DND-41 (cell line): Measurements from ENCODE around the gene PIK3CG.

Experiments used
- ATAC-seq: fragments of 200-7000 bp; cut with Tn5 transposase; 3 replicates; pipeline ENCODE4 v1.9.1; 2021; ENCODE audit warnings: low read depth; ENCODE audit not compliant: insufficient read depth
- DNase-seq: peaks from one replicate; pipeline ENCODE4 v3.0.0-alpha.2; 2020
- H2AFZ ChIP-seq: 2 replicates; pipeline ENCODE4 v1.6.0; 2012; ENCODE audit warnings: low read depth, low read length
- H3K27ac ChIP-seq: 2 replicates; pipeline ENCODE4 v1.5.1; 2012; ENCODE audit warnings: low read length, inconsistent platforms
- H3K27me3 ChIP-seq: fragments of 200-600 bp; sonication (generic); 2 replicates; pipeline ENCODE4 v1.6.0; 2012; ENCODE audit warnings: low read length, mild to moderate bottlenecking, inconsistent platforms; ENCODE audit not compliant: insufficient read depth, poor library complexity
- H3K36me3 ChIP-seq: 2 replicates; pipeline ENCODE4 v1.5.1; 2012; ENCODE audit warnings: low read length, inconsistent platforms; ENCODE audit not compliant: insufficient read depth
- H3K4me1 ChIP-seq: 2 replicates; pipeline ENCODE4 v1.5.1; 2012; ENCODE audit warnings: mild to moderate bottlenecking, low read length; ENCODE audit not compliant: insufficient read depth
- H3K4me2 ChIP-seq: 2 replicates; pipeline ENCODE4 v1.6.0; 2012; ENCODE audit warnings: mild to moderate bottlenecking, moderate library complexity, low read length, inconsistent platforms; ENCODE audit not compliant: insufficient read depth
- H3K4me3 ChIP-seq, 2 experiments: fragments of 200-600 bp in 1 of 2; shearing (Covaris generic) in 1 of 2; 2 replicates each; pipeline ENCODE4 v1.5.1; 2012 to 2016; ENCODE audit warnings: inconsistent platforms in 2 of 2, low read length in 2 of 2, mild to moderate bottlenecking in 2 of 2, low read depth in 1 of 2, moderate library complexity in 1 of 2
- H3K79me2 ChIP-seq: 2 replicates; pipeline ENCODE4 v1.6.0; 2012; ENCODE audit warnings: low read length, inconsistent platforms; ENCODE audit not compliant: insufficient read depth
- H3K9ac ChIP-seq: 2 replicates; pipeline ENCODE4 v1.6.0; 2012; ENCODE audit warnings: low read depth, mild to moderate bottlenecking, inconsistent platforms, low read length, moderate library complexity
- H3K9me3 ChIP-seq: 2 replicates; pipeline ENCODE4 v1.5.1; 2012; ENCODE audit warnings: low read length, moderate library complexity, mild to moderate bottlenecking, inconsistent platforms; ENCODE audit not compliant: insufficient read depth, severe bottlenecking
- H4K20me1 ChIP-seq: 2 replicates; pipeline ENCODE4 v1.6.0; 2012; ENCODE audit warnings: low read length; ENCODE audit not compliant: insufficient read depth
- CTCF ChIP-seq: IDR thresholded peaks from 2 replicates; pipeline ENCODE4 v1.5.1; 2012; ENCODE audit warnings: borderline replicate concordance, low read length, moderate library complexity, mild to moderate bottlenecking; ENCODE audit not compliant: poor library complexity, severe bottlenecking; ENCODE audit errors: extremely low read depth
- EZH2 ChIP-seq: IDR thresholded peaks from 3 replicates; pipeline ENCODE4 v1.6.1; 2012; ENCODE audit warnings: borderline replicate concordance, low read depth, mild to moderate bottlenecking, moderate library complexity, low read length, inconsistent platforms; ENCODE audit not compliant: severe bottlenecking

Gene PIK3CG

GRCh38 chr7:106914018-106914607 is 49.0 kb downstream of the PIK3CG start:
- no peak overlapping the region for H3K27ac ChIP-seq
- H3K79me2 ChIP-seq: no peaks in the 10 kb centered on the region
- H2AFZ ChIP-seq: no peak overlapping the region
- H3K27me3 ChIP-seq: no peaks in the 10 kb centered on the region
- no peaks in the 10 kb centered on the region for H3K4me1 ChIP-seq
- no peak overlapping the region for H3K4me2 ChIP-seq
- ATAC-seq: no peak
- DNase-seq: no peak
- H3K9me3 ChIP-seq: no peaks in the 10 kb centered on the region
- no peaks in the 10 kb centered on the region for H4K20me1 ChIP-seq
- no peak for TF ChIP-seq EZH2
- no peak for TF ChIP-seq CTCF
- no peak overlapping the region for H3K9ac ChIP-seq
- H3K4me3 ChIP-seq: no peak overlapping the region
- no peaks in the 10 kb centered on the region for H3K36me3 ChIP-seq

GRCh38 chr7:106915407-106915806 is 50.3 kb downstream of the PIK3CG start:
- Histone ChIP-seq H3K36me3 (no peaks in the 10 kb centered on the region), H3K4me2 (no peak overlapping the region), H3K27me3 (no peaks in the 10 kb centered on the region), H3K4me1 (no peaks in the 10 kb centered on the region), H4K20me1 (no peaks in the 10 kb centered on the region), H3K79me2 (no peaks in the 10 kb centered on the region), H3K9me3 (no peaks in the 10 kb centered on the region), H3K27ac (no peak overlapping the region), H3K9ac (no peak overlapping the region), H3K4me3 (no peak overlapping the region), H2AFZ (no peak overlapping the region)
- TF ChIP-seq EZH2 (no peak), CTCF (no peak)
- ATAC-seq (no peak), DNase-seq (no peak)

- H3K9ac ChIP-seq: no peak overlapping the region
- no peaks in the 10 kb centered on the region for H3K36me3 ChIP-seq
- DNase-seq: no peak
- TF ChIP-seq CTCF: no peak
- no peak for TF ChIP-seq EZH2
- no peak overlapping the region for H3K27ac ChIP-seq
- no peaks in the 10 kb centered on the region for H3K27me3 ChIP-seq
- H3K4me3 ChIP-seq: no peak overlapping the region
- no peak overlapping the region for H2AFZ ChIP-seq
- H3K4me1 ChIP-seq: no peaks in the 10 kb centered on the region
- no peaks in the 10 kb centered on the region for H4K20me1 ChIP-seq
- H3K79me2 ChIP-seq: no peaks in the 10 kb centered on the region
- no peak for ATAC-seq
- no peaks in the 10 kb centered on the region for H3K9me3 ChIP-seq
- H3K4me2 ChIP-seq: no peak overlapping the region
Observed at GRCh38 chr7:106915873-106916272, 50.8 kb downstream of the PIK3CG start.

GRCh38 chr7:106916679-106917078 is 51.6 kb downstream of the PIK3CG start:
- no peak overlapping the region for H3K9ac ChIP-seq
- no peaks in the 10 kb centered on the region for H4K20me1 ChIP-seq
- ATAC-seq (no peak), DNase-seq (no peak)
- H3K36me3 ChIP-seq: no peaks in the 10 kb centered on the region
- H3K27me3 ChIP-seq: no peaks in the 10 kb centered on the region
- no peak overlapping the region for H2AFZ ChIP-seq
- H3K9me3 ChIP-seq: no peaks in the 10 kb centered on the region
- H3K4me1 ChIP-seq: no peaks in the 10 kb centered on the region
- H3K4me2 ChIP-seq: no peak overlapping the region
- H3K79me2 ChIP-seq: no peaks in the 10 kb centered on the region
- no peak overlapping the region for H3K4me3 ChIP-seq
- TF ChIP-seq EZH2 (no peak), CTCF (no peak)
- no peak overlapping the region for H3K27ac ChIP-seq
